CD14-positive monocyte (primary cell): ENCODE data around the gene CTRB1. TPM values are rescaled to one million over a fixed set of nuclear protein-coding genes. Genes with fewer than 3 reads are reported as not detected.

Experiments
- DNase-seq, 3 donors: peaks; one replicate each; pipeline ENCODE4 v3.0.0-alpha.2; 2011 to 2022
- H2AFZ ChIP-seq: 2 replicates; pipeline ENCODE4 v1.6.0; 2012; ENCODE audit warnings: mild to moderate bottlenecking, low read depth, low read length, inconsistent platforms; ENCODE audit not compliant: insufficient read depth, poor library complexity, severe bottlenecking
- H3K27ac ChIP-seq, 2 donors: 1 replicate in 1 of 2; 2 replicates in 1 of 2; pipeline ENCODE4 v1.5.1; 2012 to 2013; ENCODE audit warnings: low read length in 2 of 2, control low read depth in 1 of 2, inconsistent platforms in 1 of 2, low read depth in 1 of 2, mild to moderate bottlenecking in 1 of 2
- H3K27me3 ChIP-seq, 2 donors: one replicate each; pipeline versions ENCODE4 v1.6.0 to v1.6.1; 2011 to 2013; ENCODE audit warnings: low read length in 2 of 2; ENCODE audit not compliant: control insufficient read depth in 2 of 2, insufficient read depth in 2 of 2
- H3K36me3 ChIP-seq, 2 donors: replicated peaks in 1 of 2; 1 replicate in 1 of 2; 2 replicates in 1 of 2; pipeline versions ENCODE4 v1.5.1 to v1.6.1; 2012 to 2013; ENCODE audit warnings: low read length in 2 of 2, control low read depth in 1 of 2, inconsistent platforms in 1 of 2, mild to moderate bottlenecking in 1 of 2; ENCODE audit not compliant: insufficient read depth in 2 of 2, control insufficient read depth in 1 of 2
- H3K4me1 ChIP-seq, 2 donors: 1 replicate in 1 of 2; 2 replicates in 1 of 2; pipeline versions ENCODE4 v1.5.1 to v1.6.1; 2012 to 2013; ENCODE audit warnings: low read length in 2 of 2, control low read depth in 1 of 2, inconsistent platforms in 1 of 2, mild to moderate bottlenecking in 1 of 2, moderate library complexity in 1 of 2; ENCODE audit not compliant: insufficient read depth in 2 of 2, control insufficient read depth in 1 of 2
- H3K4me2 ChIP-seq: replicated peaks from 2 replicates; pipeline ENCODE3; 2012; ENCODE audit warnings: low read length, moderate library complexity, mild to moderate bottlenecking; ENCODE audit not compliant: poor library complexity, severe bottlenecking; ENCODE audit errors: extremely low read depth
- H3K4me3 ChIP-seq, 3 experiments: fragments of 200-600 bp in 1 of 3; sonication (generic) in 1 of 3; replicated peaks in 1 of 3; 1 replicate in 2 of 3; 2 replicates in 1 of 3; pipeline ENCODE4 v1.5.1; 2011 to 2013; ENCODE audit warnings: low read length in 3 of 3, mild to moderate bottlenecking in 3 of 3, control low read depth in 2 of 3, low read depth in 2 of 3, inconsistent platforms in 1 of 3, moderate library complexity in 1 of 3
- H3K79me2 ChIP-seq: 2 replicates; pipeline ENCODE4 v1.6.0; 2012; ENCODE audit warnings: mild to moderate bottlenecking, control low read depth, inconsistent platforms, low read length, moderate library complexity; ENCODE audit not compliant: insufficient read depth
- H3K9ac ChIP-seq: 2 replicates; pipeline ENCODE4 v1.6.0; 2017; ENCODE audit warnings: low read length, mild to moderate bottlenecking; ENCODE audit not compliant: insufficient read depth, poor library complexity, severe bottlenecking
- H3K9me3 ChIP-seq, 2 donors: replicated peaks in 1 of 2; 1 replicate in 1 of 2; 2 replicates in 1 of 2; pipeline versions ENCODE4 v1.5.1 to v1.6.1; 2012 to 2013; ENCODE audit warnings: low read length in 2 of 2, control low read depth in 1 of 2; ENCODE audit not compliant: control insufficient read depth in 1 of 2, insufficient read depth in 1 of 2
- H4K20me1 ChIP-seq: 2 replicates; pipeline ENCODE4 v1.6.0; 2012; ENCODE audit warnings: mild to moderate bottlenecking, low read length, control low read depth, moderate library complexity; ENCODE audit not compliant: insufficient read depth
- H3K27ac Mint-ChIP-seq, 7 donors: one replicate each; pipeline ENCODE4 v1.8.0; 2020; ENCODE audit warnings: mild to moderate bottlenecking in 7 of 7, mixed read lengths in 7 of 7, moderate library complexity in 6 of 7, inconsistent platforms in 2 of 7
- H3K27me3 Mint-ChIP-seq, 3 donors: one replicate each; pipeline ENCODE4 v1.8.0; 2021 to 2022; ENCODE audit warnings: low read depth in 3 of 3, mild to moderate bottlenecking in 3 of 3, mixed read lengths in 3 of 3, moderate library complexity in 3 of 3, inconsistent platforms in 1 of 3
- H3K36me3 Mint-ChIP-seq, 2 donors: one replicate each; pipeline ENCODE4 v1.8.0; 2020; ENCODE audit warnings: mixed read lengths in 2 of 2, inconsistent platforms in 1 of 2, mild to moderate bottlenecking in 1 of 2
- H3K4me1 Mint-ChIP-seq: one replicate; pipeline ENCODE4 v1.8.0; 2020; ENCODE audit warnings: mild to moderate bottlenecking, mixed read lengths
- H3K4me3 Mint-ChIP-seq, 2 donors: one replicate each; pipeline ENCODE4 v1.8.0; 2020; ENCODE audit warnings: mild to moderate bottlenecking in 2 of 2, mixed read lengths in 2 of 2, moderate library complexity in 1 of 2
- H3K9me3 Mint-ChIP-seq, 7 donors: one replicate each; pipeline ENCODE4 v1.8.0; 2020 to 2022; ENCODE audit warnings: mixed read lengths in 7 of 7, mild to moderate bottlenecking in 6 of 7, moderate library complexity in 6 of 7, inconsistent platforms in 2 of 7
- WGBS: methylation state at CpG from one replicate; pipeline ENCODE4 v1.1.5; 2013; ENCODE audit warnings: missing lambda C conversion rate; ENCODE audit not compliant: insufficient coverage; 5-methylcytosine and 5-hydroxymethylcytosine counted together
- intact Hi-C, 2 donors: fragments of 100-400 bp; cut with micrococcal nuclease; formaldehyde crosslinking; loops; one replicate each; pipeline versions ENCODE4 v1.15.0 to v1.15.1; 2023
- polyA plus RNA-seq, 3 donors: library from polyadenylated mRNA; depleted of rRNA in 1 of 3; unstranded in 2 of 3; stranded (reverse) in 1 of 3; fragments of 300-500 nt in 2 of 3; fragments of >200 nt in 1 of 3; fragmentation: Illumina TruSeq in 2 of 3; gene quantifications; 1 replicate in 2 of 3; 2 replicates in 1 of 3; pipeline ENCODE4 v1.2.3, GENCODE V29; 2012 to 2021
- TF ChIP-seq, protein P1 (sequence below): fragments of 200-600 bp; IDR thresholded peaks from one replicate; pipeline ENCODE4 v1.8.0; 2022; ENCODE audit warnings: antibody characterized with exemption, mild to moderate bottlenecking

Gene CTRB1
- polyA plus RNA-seq, 3 donors: not detected

DNA sequence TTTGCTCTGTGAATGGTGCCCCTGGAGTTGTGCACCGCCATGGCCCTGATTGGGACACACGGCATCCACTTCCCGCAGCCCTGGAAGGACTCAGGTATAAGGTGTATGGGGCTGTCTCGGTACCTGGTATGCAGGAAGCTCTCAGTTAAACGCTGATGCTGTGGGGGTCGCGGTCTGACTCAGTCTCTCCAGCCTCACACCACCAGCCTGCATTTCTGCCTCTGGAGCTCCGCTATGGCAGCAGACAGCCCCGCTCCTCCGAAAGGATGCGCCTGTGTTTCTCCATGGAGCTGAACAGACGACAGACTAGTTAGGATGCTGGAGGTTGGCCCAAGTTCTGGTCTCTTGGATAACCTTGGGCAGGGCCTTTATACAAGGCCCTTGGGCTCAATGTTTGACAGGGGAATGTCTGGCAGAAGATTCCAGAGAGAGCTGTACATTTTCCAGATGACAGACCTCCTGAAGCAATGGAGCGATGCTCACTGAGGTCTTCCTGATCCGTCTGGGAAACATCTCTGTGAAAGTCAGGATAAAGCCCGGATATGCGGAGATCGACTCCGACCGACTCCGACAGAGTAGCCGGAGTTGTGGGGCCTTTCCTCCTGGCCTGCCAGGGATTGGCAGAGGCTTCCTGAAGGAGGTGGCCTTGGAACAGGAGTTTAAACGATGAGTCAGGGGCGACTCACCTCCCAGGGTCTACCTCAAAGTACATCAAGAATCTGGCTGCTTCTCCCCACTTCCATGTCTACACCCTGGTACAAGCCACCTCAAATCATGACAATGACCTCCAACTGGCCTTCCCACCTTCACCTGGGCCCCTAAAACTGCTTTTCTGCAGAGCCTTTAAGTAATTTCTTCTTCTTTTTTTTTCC lies 54.5 kb downstream of the CTRB1 start:
- H3K9me3 ChIP-seq: peaks cover 0 to 3% of the 10 kb centered on the region in 2 donors
- peaks cover 5 to 6% of the 10 kb centered on the region in 2 donors for H3K4me1 ChIP-seq
- Mint-ChIP-seq H3K36me3 (no peaks in the 10 kb centered on the region), H3K27ac (no peak overlapping the region), H3K9me3 (peaks cover 0 to 7% (median 5%) of the 10 kb centered on the region in 7 donors), H3K4me3 (peak overlapping the region in 1 of 2 donors; percentile 36), H3K27me3 (peaks cover 80 to 96% (median 86%) of the 10 kb centered on the region in 3 donors), H3K4me1 (peaks cover 8% of the 10 kb centered on the region)
- H2AFZ ChIP-seq: no peak overlapping the region
- no peaks in the 10 kb centered on the region for H3K79me2 ChIP-seq
- H3K4me2 ChIP-seq: no peak overlapping the region
- no peak overlapping the region for H3K9ac ChIP-seq
- H3K27ac ChIP-seq: no peak overlapping the region
- H3K36me3 ChIP-seq: no peaks in the 10 kb centered on the region
- intact Hi-C loops: no loop called here
- TF ChIP-seq, protein P1, sequence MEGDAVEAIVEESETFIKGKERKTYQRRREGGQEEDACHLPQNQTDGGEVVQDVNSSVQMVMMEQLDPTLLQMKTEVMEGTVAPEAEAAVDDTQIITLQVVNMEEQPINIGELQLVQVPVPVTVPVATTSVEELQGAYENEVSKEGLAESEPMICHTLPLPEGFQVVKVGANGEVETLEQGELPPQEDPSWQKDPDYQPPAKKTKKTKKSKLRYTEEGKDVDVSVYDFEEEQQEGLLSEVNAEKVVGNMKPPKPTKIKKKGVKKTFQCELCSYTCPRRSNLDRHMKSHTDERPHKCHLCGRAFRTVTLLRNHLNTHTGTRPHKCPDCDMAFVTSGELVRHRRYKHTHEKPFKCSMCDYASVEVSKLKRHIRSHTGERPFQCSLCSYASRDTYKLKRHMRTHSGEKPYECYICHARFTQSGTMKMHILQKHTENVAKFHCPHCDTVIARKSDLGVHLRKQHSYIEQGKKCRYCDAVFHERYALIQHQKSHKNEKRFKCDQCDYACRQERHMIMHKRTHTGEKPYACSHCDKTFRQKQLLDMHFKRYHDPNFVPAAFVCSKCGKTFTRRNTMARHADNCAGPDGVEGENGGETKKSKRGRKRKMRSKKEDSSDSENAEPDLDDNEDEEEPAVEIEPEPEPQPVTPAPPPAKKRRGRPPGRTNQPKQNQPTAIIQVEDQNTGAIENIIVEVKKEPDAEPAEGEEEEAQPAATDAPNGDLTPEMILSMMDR: no peak
- 91% methylated on average over 15 of the region's 23 CpGs for WGBS
- H3K4me3 ChIP-seq: no peak overlapping the region
- no peaks in the 10 kb centered on the region for H4K20me1 ChIP-seq
- peaks cover 14 to 67% of the 10 kb centered on the region in 2 donors for H3K27me3 ChIP-seq
- no peak for DNase-seq

Other genes starting within 250 kb of the CTRB1 start
- gene WDR59, start 233.9 kb upstream of the CTRB1 start, polyA plus RNA-seq: 10 to 100 TPM in 1 of 3 donors, 1 to 10 TPM in 2; 6.7 to 44.4 (median 7.8) TPM
- gene ZNRF1, start 220.0 kb upstream of the CTRB1 start, polyA plus RNA-seq: 1 to 10 TPM; 1.9 to 5.3 (median 4.3) TPM
- gene LDHD, start 102.2 kb upstream of the CTRB1 start, polyA plus RNA-seq: 1 to 10 TPM; 3.7 to 6.3 (median 5.4) TPM
- 1 to 10 TPM; 1.8 to 4.0 (median 3.4) TPM for gene ZFP1, start 70.5 kb upstream of the CTRB1 start, polyA plus RNA-seq
- gene CTRB2, start 11.8 kb upstream of the CTRB1 start, polyA plus RNA-seq: not detected
- not detected for gene BCAR1, start 32.6 kb downstream of the CTRB1 start, polyA plus RNA-seq
- gene CFDP1, start 214.5 kb downstream of the CTRB1 start, polyA plus RNA-seq: 10 to 100 TPM; 12.9 to 23.2 (median 19.0) TPM
- gene TMEM170A, start 245.7 kb downstream of the CTRB1 start, polyA plus RNA-seq: 10 to 100 TPM; 17.9 to 31.6 (median 25.4) TPM